Aorta (tissue), 5 donors: ENCODE data around the gene SYN1. TPM values are rescaled to one million over a fixed set of nuclear protein-coding genes. Genes with fewer than 3 reads are reported as not detected.
A peak's percentile ranks its signal among the peaks of the same experiment; 100 is the strongest.

ENCODE experiments used
- ATAC-seq: fragments of 200-7000 bp; cut with Tn5 transposase; one replicate; pipeline ENCODE4 v1.9.1; 2022; ENCODE audit warnings: moderate library complexity; ENCODE audit not compliant: low FRiP score
- DNase-seq, 2 donors: peaks; one replicate each; pipeline ENCODE4 v3.0.0-alpha.2; 2020
- H3K27ac ChIP-seq, 2 donors: one replicate each; pipeline ENCODE4 v1.5.1; 2013; ENCODE audit warnings: low read length in 2 of 2, mild to moderate bottlenecking in 2 of 2, moderate library complexity in 2 of 2, control low read depth in 1 of 2, inconsistent platforms in 1 of 2, low read depth in 1 of 2
- H3K27me3 ChIP-seq, 2 donors: one replicate each; pipeline ENCODE4 v1.6.1; 2013; ENCODE audit warnings: control low read depth in 1 of 2, low read length in 1 of 2, mild to moderate bottlenecking in 1 of 2, moderate library complexity in 1 of 2; ENCODE audit not compliant: insufficient read depth in 2 of 2, control insufficient read depth in 1 of 2
- H3K36me3 ChIP-seq, 2 donors: one replicate each; pipeline ENCODE4 v1.6.1; 2013; ENCODE audit warnings: control low read depth in 1 of 2, low read length in 1 of 2, mild to moderate bottlenecking in 1 of 2; ENCODE audit not compliant: insufficient read depth in 2 of 2, control insufficient read depth in 1 of 2
- H3K4me1 ChIP-seq, 2 donors: one replicate each; pipeline ENCODE4 v1.6.1; 2013; ENCODE audit warnings: low read length in 2 of 2, control low read depth in 1 of 2, mild to moderate bottlenecking in 1 of 2, moderate library complexity in 1 of 2; ENCODE audit not compliant: insufficient read depth in 2 of 2, control insufficient read depth in 1 of 2
- H3K4me3 ChIP-seq, 2 donors: one replicate each; pipeline ENCODE4 v1.5.1; 2013; ENCODE audit warnings: low read length in 2 of 2, control low read depth in 1 of 2, mild to moderate bottlenecking in 1 of 2
- H3K9me3 ChIP-seq: one replicate; pipeline ENCODE4 v1.6.1; 2013; ENCODE audit warnings: mild to moderate bottlenecking, low read length; ENCODE audit not compliant: control insufficient read depth
- WGBS, 2 donors: extraction: QIAGEN DNeasy Blood & Tissue Kit; methylation state at CpG; one replicate each; pipeline ENCODE4 v1.1.7; 2013; 5-methylcytosine and 5-hydroxymethylcytosine counted together
- intact Hi-C, 2 donors: fragments of 100-400 bp; cut with DNase I; formaldehyde crosslinking; loops; one replicate each; pipeline versions ENCODE4 v1.14.2 to v1.15.0; 2022
- polyA plus RNA-seq, 2 donors: library from polyadenylated mRNA; stranded (reverse); fragments of 200-250 nt; gene quantifications; one replicate each; pipeline ENCODE4 v1.2.3, GENCODE V29; 2013
- total RNA-seq, 2 donors: library from RNA; stranded (reverse); fragmentation: NEBNext Ultra II Directional; extraction: Animal tissue kit (Norgen Biotek cat#: 25700); gene quantifications; one replicate each; pipeline ENCODE4 v1.2.1, GENCODE V29; 2021
- donor health status: healthy with polysubstance abuse.
- donor health status: Bipolar disorder and iron deficiency.
- donor health status: DM: no; HTN: no; CAD: no.
- donor health status: DM: no; HTN: no; CAD: no.
- donor health status: DM: yes; HTN: yes; CAD: no.

The SYN1 gene
- total and polyA plus RNA-seq, 4 donors, result 0.90 to 1.9 (median 1.5) TPM

GRCh38 chrX:47583240-47583861 lies 36.3 kb downstream of the SYN1 start:
- 52 to 70% methylated on average over 8 of the region's 8 CpGs for WGBS, 2 donors
- DNase-seq, result no peak
- Histone ChIP-seq H3K9me3 (no peaks in the 10 kb centered on the region), H3K4me1 (no peaks in the 10 kb centered on the region), H3K27ac (peak overlapping the region in 1 of 2 donors; percentile 67), H3K36me3 (no peaks in the 10 kb centered on the region), H3K4me3 (peak overlapping the region in 1 of 2 donors; percentile 34), H3K27me3 (no peaks in the 10 kb centered on the region)
- intact Hi-C loops, result loop anchor here in 1 of 2 donors (10.0 kb wide), 1 partner anchor 61 kb away; no protein-coding TSS in a partner anchor
- no peak for ATAC-seq

GRCh38 chrX:47581731-47582647 lies 37.7 kb downstream of the SYN1 start, which contains the start of gene TIMP1:
TSS of gene TIMP1 (plus strand) at chrX:47582436. CDS start at chrX:47583416, 980 bp downstream.
- Histone ChIP-seq H3K9me3 (no peaks in the 10 kb centered on the region), H3K4me3 (peak within 1 kb of the TSS; percentile 16 to 48), H3K27me3 (no peaks in the 10 kb centered on the region), H3K36me3 (no peaks in the 10 kb centered on the region), H3K27ac (peak within 1 kb of the TSS; percentile 77 to 86), H3K4me1 (no peaks in the 10 kb centered on the region)
- ATAC-seq, result peak; percentile 91
- WGBS, 2 donors, result 3 to 22% methylated on average over 26 to 28 of the region's 28 CpGs
- intact Hi-C loops, result loop anchor here in 1 of 2 donors (10.0 kb wide), 1 partner anchor 63 kb away; no protein-coding TSS in a partner anchor
- peak; percentile 95 to 97 for DNase-seq

DNA sequence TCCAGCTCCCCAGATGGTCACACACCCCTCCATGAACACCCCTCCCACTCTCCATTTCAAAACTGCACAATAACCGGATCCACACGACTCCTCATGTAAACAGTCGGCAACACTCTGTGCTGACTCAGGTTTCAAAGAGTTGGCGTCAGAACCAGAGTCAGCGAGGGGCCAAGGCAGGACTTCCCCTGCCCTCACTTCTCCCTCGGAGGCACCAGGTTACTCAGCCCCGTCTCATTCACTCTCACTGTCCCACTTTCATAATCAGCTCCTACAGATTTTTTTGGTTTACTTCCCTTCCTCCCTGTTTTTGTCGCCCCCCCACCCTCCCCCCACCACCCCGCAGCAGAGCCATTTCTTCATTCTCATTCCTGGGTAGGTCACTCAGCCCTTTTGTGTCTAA lies 40.1 kb downstream of the SYN1 start:
- Histone ChIP-seq H3K27me3 (no peaks in the 10 kb centered on the region), H3K9me3 (no peaks in the 10 kb centered on the region), H3K4me1 (no peaks in the 10 kb centered on the region), H3K27ac (no peak overlapping the region), H3K36me3 (no peaks in the 10 kb centered on the region), H3K4me3 (no peak overlapping the region)
- DNase-seq, result peak in 1 of 2 donors; percentile 72
- 68 to 69% methylated on average over 9 of the region's 9 CpGs for WGBS, 2 donors
- no peak for ATAC-seq
- intact Hi-C loops, result no loop called here

DNA sequence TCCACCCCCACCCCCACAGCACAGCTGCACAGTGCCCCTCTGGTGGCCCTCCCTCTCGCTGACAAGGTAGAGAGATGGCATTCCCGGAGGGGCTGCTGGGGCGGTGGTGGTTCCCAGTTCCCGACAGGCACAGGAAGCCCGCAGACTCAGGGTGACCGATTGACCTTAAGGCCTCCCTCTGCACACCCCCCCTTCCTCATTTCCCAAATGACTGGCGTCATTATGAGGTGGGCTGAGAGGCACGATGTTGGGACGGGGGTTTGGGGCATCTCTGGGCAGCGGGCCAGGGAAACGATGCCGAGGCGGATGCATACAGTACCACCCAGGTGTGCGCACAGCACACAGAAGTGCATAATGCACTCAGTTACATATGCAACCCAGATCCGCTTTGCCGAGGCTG lies 41.0 kb downstream of the SYN1 start:
- WGBS, 2 donors, result 56 to 59% methylated on average over 16 of the region's 16 CpGs
- no peak overlapping the region for H3K27ac ChIP-seq
- ATAC-seq (no peak), DNase-seq (no peak)
- H3K4me3 ChIP-seq, result no peak overlapping the region
- intact Hi-C loops, result no loop called here
- H3K27me3 ChIP-seq, result no peaks in the 10 kb centered on the region
- H3K9me3 ChIP-seq, result no peaks in the 10 kb centered on the region
- no peaks in the 10 kb centered on the region for H3K36me3 ChIP-seq
- no peaks in the 10 kb centered on the region for H3K4me1 ChIP-seq

- DNase-seq, result no peak
- ATAC-seq, result no peak
- no peaks in the 10 kb centered on the region for H3K27me3 ChIP-seq
- no peaks in the 10 kb centered on the region for H3K4me1 ChIP-seq
- no peaks in the 10 kb centered on the region for H3K9me3 ChIP-seq
- intact Hi-C loops, result no loop called here
- WGBS, 2 donors, result 15 to 46% methylated on average over 3 of the region's 3 CpGs
- H3K36me3 ChIP-seq, result no peaks in the 10 kb centered on the region
- no peak overlapping the region for H3K4me3 ChIP-seq
- no peak overlapping the region for H3K27ac ChIP-seq
These were observed 41.8 kb downstream of the SYN1 start for GRCh38 chrX:47577901-47578300.

DNA sequence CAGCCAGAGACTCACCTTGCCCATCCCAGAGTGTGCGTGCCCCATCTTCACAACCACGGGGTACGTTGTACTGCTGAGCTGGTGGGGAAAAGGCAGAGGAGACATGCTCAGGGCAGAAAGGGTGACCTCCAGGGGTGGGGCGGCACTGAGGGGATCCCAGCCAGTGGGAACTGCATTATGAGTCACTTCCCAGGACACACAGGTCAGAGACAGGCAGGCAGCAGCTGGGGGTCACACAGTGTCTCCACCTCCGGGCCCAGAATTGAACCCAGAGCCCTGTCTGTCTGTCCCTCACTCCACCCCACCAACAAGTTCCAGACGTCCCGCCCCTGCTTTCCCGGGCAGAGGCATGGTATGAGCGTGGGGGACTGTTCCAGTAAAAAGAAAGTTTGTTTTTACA lies 42.2 kb downstream of the SYN1 start:
- no peak for ATAC-seq
- no peaks in the 10 kb centered on the region for H3K36me3 ChIP-seq

DNA sequence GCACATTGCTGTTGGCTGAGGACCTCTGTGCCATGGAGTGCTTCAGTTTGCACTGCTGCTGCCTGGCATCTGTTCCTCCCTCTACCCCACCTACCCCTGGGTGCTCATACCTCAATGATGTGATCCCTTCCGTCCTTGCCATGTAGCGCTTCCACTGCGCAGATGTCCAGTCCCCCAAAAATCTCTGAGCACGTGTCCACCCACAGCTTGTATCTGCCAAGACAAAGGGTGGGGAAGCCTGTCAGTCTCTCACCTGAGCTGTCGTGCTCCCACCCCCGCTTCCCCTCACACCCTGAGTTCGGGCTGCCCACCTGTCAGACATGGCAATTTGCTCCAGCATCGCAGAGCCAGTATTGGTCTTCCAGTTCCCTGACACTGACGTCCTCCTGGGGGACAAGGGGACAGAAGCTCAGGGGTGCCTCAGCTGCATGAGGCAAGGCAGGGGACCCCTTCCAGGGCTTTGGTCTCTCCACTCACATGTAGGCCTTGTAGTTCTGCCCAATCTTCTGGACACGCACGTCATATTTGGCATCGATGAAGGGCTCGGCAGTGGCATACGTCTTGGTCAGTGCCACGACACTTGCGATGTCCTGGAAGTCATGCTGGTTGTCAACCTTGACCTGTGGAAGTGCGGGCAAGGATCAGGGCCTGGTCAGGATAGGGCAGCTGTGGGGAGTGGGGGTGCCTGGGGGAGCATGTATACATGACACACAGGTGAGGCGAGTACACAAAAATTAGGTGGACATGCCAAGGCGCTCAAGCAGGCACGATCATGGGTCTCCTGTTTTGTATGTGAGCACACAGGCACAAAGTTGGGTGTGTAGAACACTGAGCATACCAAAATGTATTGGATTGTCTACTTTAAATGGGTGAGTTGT lies 43.4 kb downstream of the SYN1 start:
- 85 to 95% methylated on average over 20 of the region's 20 CpGs for WGBS, 2 donors
- no peak overlapping the region for H3K27ac ChIP-seq
- H3K4me3 ChIP-seq, result no peak overlapping the region
- H3K9me3 ChIP-seq, result no peaks in the 10 kb centered on the region
- no peak for DNase-seq
- H3K27me3 ChIP-seq, result no peaks in the 10 kb centered on the region
- peaks cover 0 to 2% of the 10 kb centered on the region in 2 donors for H3K36me3 ChIP-seq
- ATAC-seq, result no peak
- no peaks in the 10 kb centered on the region for H3K4me1 ChIP-seq
- intact Hi-C loops, result no loop called here

More for the DNA sequence above, 42.2 kb downstream of the SYN1 start:
- H3K9me3 ChIP-seq, result no peaks in the 10 kb centered on the region
- 19 to 37% methylated on average over 8 to 9 of the region's 9 CpGs for WGBS, 2 donors
- H3K27me3 ChIP-seq, result no peaks in the 10 kb centered on the region
- H3K4me3 ChIP-seq, result no peak overlapping the region
- intact Hi-C loops, result no loop called here
- no peaks in the 10 kb centered on the region for H3K4me1 ChIP-seq
- peak in 1 of 2 donors; percentile 61 for DNase-seq
- no peak overlapping the region for H3K27ac ChIP-seq

GRCh38 chrX:47574547-47575301 lies 44.9 kb downstream of the SYN1 start:
- Histone ChIP-seq H3K36me3 (peaks cover 0 to 3% of the 10 kb centered on the region in 2 donors), H3K4me3 (no peak overlapping the region), H3K27me3 (no peaks in the 10 kb centered on the region), H3K4me1 (no peaks in the 10 kb centered on the region), H3K27ac (peak overlapping the region in 1 of 2 donors; percentile 36), H3K9me3 (no peaks in the 10 kb centered on the region)
- DNase-seq (no peak), ATAC-seq (no peak)
- intact Hi-C loops, result no loop called here
- 48 to 51% methylated on average over 25 to 27 of the region's 27 CpGs for WGBS, 2 donors
